ES-I3 (cell line): Measurements from ENCODE around the gene GRAMD2A.

ENCODE experiments used
- H3K36me3 ChIP-seq: 2 replicates; pipeline ENCODE4 v1.6.1; 2013; ENCODE audit warnings: mild to moderate bottlenecking, low read length, control low read depth, moderate library complexity; ENCODE audit not compliant: insufficient read depth
- H3K4me1 ChIP-seq: 2 replicates; pipeline ENCODE4 v1.6.1; 2013; ENCODE audit warnings: mild to moderate bottlenecking, control low read depth, low read length; ENCODE audit not compliant: insufficient read depth
- H3K9ac ChIP-seq: 2 replicates; pipeline ENCODE4 v1.6.1; 2013; ENCODE audit warnings: low read depth, mild to moderate bottlenecking, low read length, moderate library complexity
- H3K9me3 ChIP-seq: 2 replicates; pipeline ENCODE4 v1.6.1; 2013; ENCODE audit warnings: mild to moderate bottlenecking, low read length, moderate library complexity; ENCODE audit not compliant: control insufficient read depth, insufficient read depth

The GRAMD2A gene

DNA sequence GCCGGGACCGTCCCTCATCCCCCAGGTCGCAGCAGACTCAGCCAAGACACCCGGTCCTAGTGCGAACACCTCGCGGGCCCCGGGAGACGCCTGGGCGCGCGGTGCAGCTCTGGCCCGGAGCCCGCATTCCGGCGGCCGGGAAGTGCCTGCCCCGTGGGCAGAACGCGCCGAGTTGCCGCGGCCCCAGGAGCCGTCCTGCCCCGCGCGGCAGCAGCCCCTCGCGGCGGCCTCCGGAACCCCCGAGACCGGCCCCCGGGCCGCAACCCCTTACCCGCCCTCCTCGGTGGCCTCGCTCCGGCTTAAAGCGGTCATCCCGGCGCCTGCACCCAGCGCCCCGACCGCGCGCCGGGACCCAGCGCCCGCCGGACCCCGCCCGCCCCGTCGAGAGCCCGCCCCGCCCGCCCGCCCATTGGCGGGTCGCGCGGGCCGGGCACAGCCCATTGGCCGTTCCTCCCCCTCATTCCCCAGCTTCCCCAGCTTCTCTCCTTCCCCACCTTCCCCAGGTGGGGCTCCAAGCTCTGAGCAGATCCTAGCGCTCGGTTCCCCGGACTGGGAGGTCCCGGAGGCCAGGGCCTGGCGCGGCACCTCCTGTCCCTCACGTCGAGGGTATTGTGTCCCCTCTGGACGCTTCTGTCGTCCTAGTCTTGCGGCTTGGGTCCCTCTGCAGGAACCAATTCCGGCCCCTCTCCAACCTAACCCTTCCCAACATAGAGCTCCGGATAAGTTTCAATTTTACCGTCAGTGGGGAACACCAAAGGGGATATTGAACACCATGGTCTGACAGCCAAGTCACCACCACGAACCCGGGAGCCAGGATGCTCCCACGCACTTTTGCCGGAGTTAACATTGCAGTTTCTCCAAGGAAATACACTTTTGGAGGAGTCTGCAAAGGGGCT lies at the start of gene GRAMD2A:
Gene GRAMD2A, minus strand, starts transcription at position 328 of the 896 bp plus-strand sequence.
- Histone ChIP-seq H3K4me1 (peaks cover 3% of the 10 kb centered on the region; the same call in 1 of the 2 replicates), H3K9ac (peak within 1 kb of the TSS; percentile 71), H3K9me3 (no peaks in the 10 kb centered on the region), H3K36me3 (peaks cover 7% of the 10 kb centered on the region)

GRCh38 chr15:72242775-72243370 lies 45.3 kb upstream of the GRAMD2A start:
- peaks cover 17% of the 10 kb centered on the region for H3K36me3 ChIP-seq
- H3K9ac ChIP-seq = no peak overlapping the region
- H3K4me1 ChIP-seq = peaks cover 3% of the 10 kb centered on the region; the same call in 1 of the 2 replicates
- H3K9me3 ChIP-seq = no peaks in the 10 kb centered on the region

GRCh38 chr15:72239652-72240051 lies 42.1 kb upstream of the GRAMD2A start:
- Histone ChIP-seq H3K9me3 (no peaks in the 10 kb centered on the region), H3K9ac (no peak overlapping the region), H3K36me3 (peaks cover 16% of the 10 kb centered on the region)

GRCh38 chr15:72238586-72238985 lies 41.0 kb upstream of the GRAMD2A start:
- Histone ChIP-seq H3K9ac (no peak overlapping the region), H3K36me3 (peaks cover 16% of the 10 kb centered on the region), H3K9me3 (no peaks in the 10 kb centered on the region), H3K4me1 (peaks cover 15% of the 10 kb centered on the region)

More at GRCh38 chr15:72239652-72240051, 42.1 kb upstream of the GRAMD2A start:
- peaks cover 15% of the 10 kb centered on the region for H3K4me1 ChIP-seq

- Histone ChIP-seq H3K4me1 (peaks cover 15% of the 10 kb centered on the region), H3K36me3 (peaks cover 16% of the 10 kb centered on the region), H3K9ac (no peak overlapping the region), H3K9me3 (no peaks in the 10 kb centered on the region)
Measured at GRCh38 chr15:72237853-72238224, 40.3 kb upstream of the GRAMD2A start.

GRCh38 chr15:72237029-72237852 lies 39.7 kb upstream of the GRAMD2A start:
- peak overlapping the region; percentile 29 for H3K9ac ChIP-seq

GRCh38 chr15:72236381-72237003 lies 38.9 kb upstream of the GRAMD2A start:
- Histone ChIP-seq H3K36me3 (peaks cover 12% of the 10 kb centered on the region), H3K4me1 (peaks cover 23% of the 10 kb centered on the region), H3K9me3 (no peaks in the 10 kb centered on the region), H3K9ac (no peak overlapping the region; the same call in 1 of the 2 replicates)

More at GRCh38 chr15:72237029-72237852, 39.7 kb upstream of the GRAMD2A start:
- H3K4me1 ChIP-seq = peaks cover 20% of the 10 kb centered on the region
- peaks cover 15% of the 10 kb centered on the region for H3K36me3 ChIP-seq
- H3K9me3 ChIP-seq = no peaks in the 10 kb centered on the region

- Histone ChIP-seq H3K36me3 (0 out of 2 replicates have a peak, but pooled peaks cover 4% of the 10 kb centered on the region), H3K4me1 (peaks cover 23% of the 10 kb centered on the region), H3K9ac (no peak overlapping the region)
Measured at GRCh38 chr15:72235298-72235697, 37.7 kb upstream of the GRAMD2A start.

GRCh38 chr15:72233769-72234168 lies 36.2 kb upstream of the GRAMD2A start:
- Histone ChIP-seq H3K36me3 (0 out of 2 replicates have a peak, but pooled peaks cover under 1% of the 10 kb centered on the region), H3K9me3 (no peaks in the 10 kb centered on the region), H3K4me1 (peaks cover 28% of the 10 kb centered on the region), H3K9ac (no peak overlapping the region)

More at GRCh38 chr15:72235298-72235697, 37.7 kb upstream of the GRAMD2A start:
- H3K9me3 ChIP-seq = no peaks in the 10 kb centered on the region

DNA sequence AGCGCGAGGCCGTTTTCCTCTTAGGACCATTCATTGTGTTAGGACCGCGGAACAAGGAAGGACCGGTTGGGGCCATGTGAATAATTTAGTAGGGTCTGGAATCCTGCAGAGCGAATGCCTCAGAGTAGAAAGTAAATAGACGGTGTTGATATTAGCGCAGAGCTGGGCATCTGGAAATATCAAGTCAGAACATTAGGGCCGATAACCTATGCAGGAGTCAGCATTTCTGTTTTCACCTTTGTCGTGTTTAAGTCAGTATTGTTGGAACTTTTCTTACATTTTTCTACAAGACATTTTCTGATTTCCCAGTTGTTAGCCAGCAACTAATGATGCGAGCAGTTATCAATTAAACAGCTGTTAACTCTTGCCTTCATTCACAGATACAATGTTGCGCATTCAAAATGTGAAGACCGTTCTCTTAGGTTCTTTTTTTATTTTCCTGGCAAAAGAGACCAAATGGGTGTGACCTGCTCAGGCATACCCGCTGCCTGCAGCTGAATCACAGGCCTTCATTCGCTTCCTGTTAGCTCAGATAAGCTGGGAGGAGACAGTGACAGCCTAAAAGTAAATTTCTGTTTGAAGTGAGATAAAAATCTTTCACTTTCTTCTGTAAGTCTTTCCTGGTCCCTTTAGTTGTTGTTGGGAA lies 34.4 kb upstream of the GRAMD2A start:
- no peaks in the 10 kb centered on the region for H3K36me3 ChIP-seq

GRCh38 chr15:72231066-72231832 lies 33.7 kb upstream of the GRAMD2A start, which contains the start of gene PKM:
Gene PKM (minus strand): TSS chr15:72231190. CDS start chr15:72219097, 12,093 bp downstream.
- H3K9ac ChIP-seq = peak within 1 kb of the TSS; percentile 96
- peaks cover 28% of the 10 kb centered on the region for H3K4me1 ChIP-seq

More for the DNA sequence above, 34.4 kb upstream of the GRAMD2A start:
- peaks cover 31% of the 10 kb centered on the region for H3K4me1 ChIP-seq
- H3K9me3 ChIP-seq = no peaks in the 10 kb centered on the region
- H3K9ac ChIP-seq = peak overlapping the region; percentile 74

GRCh38 chr15:72230197-72231065 lies 32.8 kb upstream of the GRAMD2A start:
- peak overlapping the region; percentile 96 for H3K9ac ChIP-seq
- no peaks in the 10 kb centered on the region for H3K36me3 ChIP-seq
- H3K9me3 ChIP-seq = no peaks in the 10 kb centered on the region
- peaks cover 34% of the 10 kb centered on the region for H3K4me1 ChIP-seq

More at GRCh38 chr15:72231066-72231832, 33.7 kb upstream of the GRAMD2A start, which contains the start of gene PKM:
- Histone ChIP-seq H3K36me3 (no peaks in the 10 kb centered on the region), H3K9me3 (no peaks in the 10 kb centered on the region)
